HepG2 (cell line): ENCODE results near the gene SLC2A5. TPM values are rescaled to one million over a fixed set of nuclear protein-coding genes. Genes with fewer than 3 reads are reported as not detected.

Experiments used
- ATAC-seq: fragments of 200-7000 bp; cut with Tn5 transposase; 3 replicates; pipeline ENCODE4 v1.9.1; 2020; ENCODE audit warnings: mild to moderate bottlenecking, moderate library complexity
- BruUV-seq: library from RNA; stranded (reverse); fragments of 400-500 nt; replicated peaks from 2 replicates; lab custom pipeline; 2021; lab: Mats Ljungman, UMichigan
- CTCF ChIA-PET: fragments of 300-600 bp; formaldehyde crosslinking; extraction: SDS; loops from one replicate; lab custom pipeline; 2021; ENCODE audit warnings: low total read pairs, inconsistent platforms, low intra/inter-chr PET ratio; lab: Yijun Ruan, JAX
- POLR2A ChIA-PET: fragments of 350-600 bp; sonication (Branson Sonifier 250); formaldehyde crosslinking; loops from one replicate; lab custom pipeline; 2020; ENCODE audit warnings: antibody characterized with exemption, inconsistent platforms; lab: Yijun Ruan, JAX
- DNase-seq: peaks from one replicate; pipeline ENCODE4 v3.0.0-alpha.2; 2015; ENCODE audit warnings: low spot score
- FAIRE-seq: peaks from 3 replicates; lab custom pipeline; 2011; peaks lifted over from hg19 to GRCh38; lab: Jason Lieb, UNC
- H2AFZ ChIP-seq: one replicate; pipeline ENCODE4 v1.6.1; 2011; ENCODE audit warnings: low read length, inconsistent platforms
- H3K27ac ChIP-seq: fragments of 300-600 bp; 3 replicates; pipeline ENCODE4 v1.8.0; 2011; ENCODE audit warnings: mixed run types, mild to moderate bottlenecking, mixed read lengths, low read length, inconsistent platforms; ENCODE audit not compliant: insufficient read depth; ENCODE audit errors: extremely low read length
- H3K27me3 ChIP-seq, 2 experiments: fragments of 200-600 bp in 1 of 2; 2 replicates in 1 of 2; 3 replicates in 1 of 2; pipeline versions ENCODE4 v1.6.0 to v1.8.0; 2011; ENCODE audit warnings: low read length in 2 of 2, mild to moderate bottlenecking in 2 of 2, moderate library complexity in 2 of 2, inconsistent platforms in 1 of 2; ENCODE audit not compliant: insufficient read depth in 2 of 2, control insufficient read depth in 1 of 2
- H3K36me3 ChIP-seq, 2 experiments: fragments of 200-600 bp in 1 of 2; replicated peaks in 1 of 2; 2 replicates in 1 of 2; 3 replicates in 1 of 2; pipeline versions ENCODE4 v1.5.1 to v1.8.0; 2011; ENCODE audit warnings: low read length in 2 of 2, inconsistent platforms in 1 of 2; ENCODE audit not compliant: insufficient read depth in 2 of 2, control insufficient read depth in 1 of 2
- H3K4me1 ChIP-seq: 2 replicates; pipeline ENCODE4 v1.5.1; 2012; ENCODE audit warnings: low read length, inconsistent platforms; ENCODE audit not compliant: insufficient read depth
- H3K4me2 ChIP-seq: 2 replicates; pipeline ENCODE4 v1.6.0; 2011; ENCODE audit warnings: low read depth, low read length, inconsistent platforms
- H3K4me3 ChIP-seq, 3 experiments: fragments of 200-600 bp in 1 of 3; sonication (generic), shearing (Covaris generic) in 1 of 3; replicated peaks in 1 of 3; 2 replicates each; pipeline ENCODE4 v1.5.1; 2011 to 2016; ENCODE audit warnings: low read length in 3 of 3, inconsistent platforms in 2 of 3, low read depth in 2 of 3, mild to moderate bottlenecking in 2 of 3, control low read depth in 1 of 3, mixed read lengths in 1 of 3; ENCODE audit not compliant: insufficient read depth in 1 of 3
- H3K79me2 ChIP-seq: one replicate; pipeline ENCODE4 v1.6.1; 2011; ENCODE audit warnings: low read length, inconsistent platforms; ENCODE audit not compliant: insufficient read depth
- H3K9ac ChIP-seq: 2 replicates; pipeline ENCODE4 v1.6.0; 2011; ENCODE audit warnings: mild to moderate bottlenecking, low read depth, low read length, inconsistent platforms; ENCODE audit not compliant: insufficient read depth
- H3K9me3 ChIP-seq: 2 replicates; pipeline ENCODE4 v1.5.1; 2012; ENCODE audit warnings: mild to moderate bottlenecking, low read length
- H4K20me1 ChIP-seq: 2 replicates; pipeline ENCODE4 v1.6.0; 2011; ENCODE audit warnings: inconsistent platforms, mild to moderate bottlenecking, low read length, moderate library complexity; ENCODE audit not compliant: insufficient read depth
- BCLAF1 ChIP-seq: fragments of 450-650 bp; IDR thresholded peaks from 2 replicates; pipeline ENCODE4 v1.6.1; 2017; ENCODE audit warnings: mild to moderate bottlenecking
- GTF3A ChIP-seq: sonication (generic); formaldehyde crosslinking; conservative IDR thresholded peaks from 2 replicates; pipeline ENCODE4 v1.4.0; 2020; ENCODE audit warnings: mild to moderate bottlenecking, missing genetic modification reagents
- NFRKB ChIP-seq: fragments of 450-650 bp; IDR thresholded peaks from 2 replicates; pipeline ENCODE4 v1.6.1; 2017
- NKX3-1 ChIP-seq: sonication (generic); formaldehyde crosslinking; IDR thresholded peaks from 2 replicates; pipeline ENCODE4 v1.5.0; 2020; ENCODE audit warnings: missing genetic modification reagents
- SMYD3 ChIP-seq: sonication (generic); formaldehyde crosslinking; IDR thresholded peaks from 2 replicates; pipeline ENCODE4 v1.8.1; 2023; ENCODE audit warnings: mild to moderate bottlenecking, missing genetic modification reagents
- SP4 ChIP-seq: sonication (generic); formaldehyde crosslinking; IDR thresholded peaks from 2 replicates; pipeline ENCODE4 v1.8.1; 2023; ENCODE audit warnings: mild to moderate bottlenecking, missing genetic modification reagents
- TBP ChIP-seq: sonication (generic); formaldehyde crosslinking; IDR thresholded peaks from 2 replicates; pipeline ENCODE4 v1.5.0; 2020; ENCODE audit warnings: missing genetic modification reagents
- TRIM24 ChIP-seq: sonication (generic); formaldehyde crosslinking; IDR thresholded peaks from 2 replicates; pipeline ENCODE4 v1.8.0; 2022; ENCODE audit warnings: mild to moderate bottlenecking, missing genetic modification reagents
- ZEB1 ChIP-seq: IDR thresholded peaks from 2 replicates; pipeline ENCODE4 v1.6.1; 2012; ENCODE audit warnings: mild to moderate bottlenecking, low read depth, inconsistent platforms; ENCODE audit not compliant: insufficient replicate concordance
- ZNF276 ChIP-seq: sonication (generic); formaldehyde crosslinking; IDR thresholded peaks from 2 replicates; pipeline ENCODE4 v1.4.0; 2020; ENCODE audit warnings: mild to moderate bottlenecking, low read depth, missing genetic modification reagents
- ZNF326 ChIP-seq: sonication (generic); formaldehyde crosslinking; IDR thresholded peaks from 2 replicates; pipeline ENCODE4 v1.4.0; 2020; ENCODE audit warnings: missing genetic modification reagents, borderline replicate concordance
- ZNF550 ChIP-seq: sonication (generic); formaldehyde crosslinking; IDR thresholded peaks from 2 replicates; pipeline ENCODE4 v1.4.0; 2020; ENCODE audit warnings: mild to moderate bottlenecking, missing genetic modification reagents, borderline replicate concordance
- ZNF580 ChIP-seq: IDR thresholded peaks from 2 replicates; pipeline ENCODE4 v1.6.1; 2016; ENCODE audit warnings: low read depth, borderline replicate concordance
- ZUFSP ChIP-seq: sonication (generic); formaldehyde crosslinking; IDR thresholded peaks from 2 replicates; pipeline ENCODE4 v1.9.0; 2021; ENCODE audit warnings: missing genetic modification reagents, mild to moderate bottlenecking, borderline replicate concordance
- WGBS: methylation state at CpG from one replicate; pipeline ENCODE4 v1.1.6; 2017; ENCODE audit warnings: low lambda C conversion rate; 5-methylcytosine and 5-hydroxymethylcytosine counted together
- in situ Hi-C: cut with HindIII; loops from 2 replicates; pipeline ENCODE4 v1.10.0; 2017; ENCODE audit warnings: low pct_unique_long_range_greater_than_20kb; ENCODE audit not compliant: extremely low pct_ligation_motif_present
- intact Hi-C: fragments of 100-400 bp; cut with micrococcal nuclease; formaldehyde crosslinking; loops from one replicate; pipeline ENCODE4 v1.10.0; 2022; ENCODE audit not compliant: unreplicated experiment
- polyA plus RNA-seq, 8 experiments: library from polyadenylated mRNA; depleted of rRNA in 3 of 8; stranded (reverse) in 7 of 8; unstranded in 1 of 8; fragments of >200 nt; fragmentation: Illumina TruSeq in 4 of 8; extraction: Trizol in 4 of 8; gene quantifications; 2 replicates each; pipeline versions ENCODE4 v1.2.1 to v1.2.3, GENCODE V29; 2011 to 2016; ENCODE audit warnings: low read depth in 4 of 8, missing spikeins in 1 of 8, mixed read lengths in 1 of 8; ENCODE audit not compliant: insufficient read depth in 1 of 8
- total RNA-seq, 5 experiments: library from RNA; depleted of rRNA; stranded (reverse); fragments of >200 nt; fragmentation: Illumina TruSeq; extraction: Trizol; gene quantifications; 2 replicates each; pipeline ENCODE4 v1.2.3, GENCODE V29; 2016; ENCODE audit warnings: low read depth in 1 of 5

The SLC2A5 gene
- total and polyA plus RNA-seq, 2 of the 13 experiments (the other 11 are each of a cell fraction or from before 2014, with no cell fraction given): 0.04 to 0.54 TPM

- TF ChIP-seq ZUFSP (no peak), NFRKB (no peak), SP4 (CRISPR knock-in tag) (no peak), GTF3A (no peak), ZNF276 (CRISPR knock-in tag) (no peak), ZEB1 (no peak), ZNF550 (CRISPR knock-in tag) (no peak), SMYD3 (no peak), NKX3-1 (CRISPR knock-in tag) (no peak), TBP (no peak), ZNF580 (no peak), TRIM24 (CRISPR knock-in tag) (no peak), ZNF326 (CRISPR knock-in tag) (no peak), BCLAF1 (no peak)
- no peak overlapping the region for H2AFZ ChIP-seq
- no peak overlapping the region for H3K4me2 ChIP-seq
- no peaks in the 10 kb centered on the region for H3K9me3 ChIP-seq
- H4K20me1 ChIP-seq: no peaks in the 10 kb centered on the region
- no peak overlapping the region for H3K27ac ChIP-seq
- DNase-seq: no peak
- no peak for ATAC-seq
- H3K9ac ChIP-seq: no peak overlapping the region
- in situ Hi-C loops (no loop called here), intact Hi-C loops (no loop called here)
- no TSS peak for BruUV-seq
- ChIA-PET CTCF (no interaction called here), POLR2A (no interaction called here)
- H3K4me1 ChIP-seq: peaks cover 17% of the 10 kb centered on the region
- 94% methylated on average over 11 of the region's 14 CpGs for WGBS
- H3K79me2 ChIP-seq: no peaks in the 10 kb centered on the region
- no peaks in the 10 kb centered on the region for H3K27me3 ChIP-seq
- no peak for FAIRE-seq
- peaks cover 16 to 34% of the 10 kb centered on the region in 2 experiments; a peak in 4 of 5 replicates for H3K36me3 ChIP-seq
- no peak overlapping the region for H3K4me3 ChIP-seq
Observed at GRCh38 chr1:9106286-9106685, 36.9 kb upstream of the SLC2A5 start.
